Mucosa of rectum (tissue), 2 donors: Measurements from ENCODE around the gene FAM117A.
"Not testable (repeated sequence)": the region's sequence is repeated elsewhere in the genome, so short reads cannot be mapped to it uniquely, and the experiment has no call there.

Experiments used
- H3K27ac ChIP-seq, 2 donors: one replicate each; pipeline ENCODE4 v1.7.0; 2013; ENCODE audit warnings: inconsistent platforms in 2 of 2, low read depth in 2 of 2, low read length in 2 of 2
- H3K27me3 ChIP-seq, 2 donors: one replicate each; pipeline ENCODE4 v1.7.0; 2013; ENCODE audit warnings: low read length in 2 of 2; ENCODE audit not compliant: control insufficient read depth in 2 of 2, insufficient read depth in 2 of 2
- H3K36me3 ChIP-seq, 2 donors: one replicate each; pipeline ENCODE4 v1.7.0; 2013; ENCODE audit warnings: low read length in 2 of 2; ENCODE audit not compliant: control insufficient read depth in 2 of 2, insufficient read depth in 2 of 2
- H3K4me1 ChIP-seq, 2 donors: one replicate each; pipeline ENCODE4 v1.7.0; 2013; ENCODE audit warnings: low read length in 2 of 2, mild to moderate bottlenecking in 1 of 2; ENCODE audit not compliant: control insufficient read depth in 2 of 2, insufficient read depth in 2 of 2
- H3K4me3 ChIP-seq, 2 donors: one replicate each; pipeline ENCODE4 v1.7.0; 2013; ENCODE audit warnings: low read length in 2 of 2
- H3K9ac ChIP-seq, 2 donors: one replicate each; pipeline ENCODE4 v1.7.0; 2013; ENCODE audit warnings: low read length in 2 of 2, low read depth in 1 of 2, mild to moderate bottlenecking in 1 of 2
- H3K9me3 ChIP-seq, 2 donors: one replicate each; pipeline ENCODE4 v1.7.0; 2013; ENCODE audit warnings: low read length in 2 of 2; ENCODE audit not compliant: control insufficient read depth in 2 of 2
- donor health status: healthy.
- donor health status: Normal muscosa, but diverticular disease.

The FAM117A gene

GRCh38 chr17:49764559-49765180 is 739 bp upstream of the FAM117A start:
- Histone ChIP-seq H3K4me3 (peak overlapping the region; percentile 48 to 81), H3K27me3 (no peaks in the 10 kb centered on the region), H3K27ac (no peak overlapping the region), H3K9ac (no peak overlapping the region), H3K9me3 (no peaks in the 10 kb centered on the region), H3K36me3 (no peaks in the 10 kb centered on the region), H3K4me1 (peaks cover 5 to 10% of the 10 kb centered on the region in 2 donors)

DNA sequence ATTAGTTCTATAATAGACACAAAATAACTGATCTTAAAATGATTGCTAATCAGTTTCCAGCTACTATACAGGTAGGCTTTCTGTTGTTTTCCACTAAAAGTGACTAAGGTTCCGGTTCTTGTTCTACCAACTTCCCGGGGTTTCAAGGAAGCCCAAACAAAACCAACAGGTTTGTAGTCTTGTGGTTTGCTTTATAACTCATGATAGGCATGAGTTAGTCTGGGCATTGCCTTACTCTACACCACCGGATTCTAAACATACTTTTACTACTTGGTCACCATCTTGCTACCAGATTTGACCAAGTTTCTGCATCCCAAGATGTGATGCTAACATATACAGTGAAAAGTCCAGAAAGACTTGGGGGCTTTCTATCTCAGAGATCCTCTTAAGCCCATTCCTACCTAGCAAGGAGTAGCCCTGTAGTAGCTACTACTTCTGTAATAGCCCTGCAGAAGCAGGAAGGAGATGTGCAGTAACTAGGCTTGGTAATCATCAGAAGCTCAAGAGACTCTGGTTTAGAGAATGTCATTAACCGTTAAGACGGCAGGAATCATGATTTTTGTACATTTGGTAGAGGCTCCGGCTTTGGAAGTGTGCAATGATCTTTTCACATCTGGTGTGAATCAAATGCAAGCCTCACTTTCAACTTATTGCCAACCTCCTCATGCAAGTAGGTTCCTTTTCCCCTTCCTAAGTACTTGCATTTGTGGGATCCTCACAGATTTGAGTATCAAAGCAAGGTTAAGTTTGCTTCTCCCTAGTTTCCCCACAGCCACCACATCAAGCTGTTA is 1.6 kb downstream of the FAM117A start:
- H3K9me3 ChIP-seq = no peaks in the 10 kb centered on the region
- no peaks in the 10 kb centered on the region for H3K27me3 ChIP-seq
- peak overlapping the region; percentile 81 for H3K4me3 ChIP-seq
- H3K4me1 ChIP-seq = peaks cover 5 to 10% of the 10 kb centered on the region in 2 donors
- no peaks in the 10 kb centered on the region for H3K36me3 ChIP-seq
- no peak overlapping the region for H3K9ac ChIP-seq
- H3K27ac ChIP-seq = peak overlapping the region in 1 of 2 donors; percentile 39

DNA sequence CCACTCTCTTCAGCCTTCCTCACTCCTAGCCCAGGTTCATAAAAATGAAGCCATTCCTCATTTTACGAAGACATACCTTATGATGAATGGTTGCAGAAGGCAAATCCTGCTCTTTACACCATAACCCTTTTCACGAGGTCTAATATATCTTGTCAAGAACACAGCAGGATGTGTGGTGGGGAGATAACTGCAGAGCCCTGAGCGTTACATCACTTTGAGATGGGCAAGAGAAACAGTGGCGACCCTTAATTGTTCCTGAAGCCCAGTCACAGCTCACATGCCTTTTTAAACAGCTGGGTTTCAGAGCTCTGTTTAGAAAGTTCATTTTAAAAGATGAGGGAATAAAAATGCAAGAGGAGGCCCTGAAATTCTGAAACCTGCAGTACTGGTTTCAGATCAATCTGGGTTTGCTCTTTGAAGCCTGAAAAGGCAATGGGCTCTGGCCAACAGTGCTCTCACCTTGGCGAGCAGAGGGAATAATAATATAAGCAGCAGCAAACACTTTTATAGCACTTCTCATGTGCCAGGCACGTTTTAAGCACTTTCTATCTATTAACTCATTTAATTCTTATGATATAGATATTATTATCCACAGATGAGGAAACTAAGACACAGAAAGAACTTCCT is 2.9 kb downstream of the FAM117A start:
- Histone ChIP-seq H3K9me3 (no peaks in the 10 kb centered on the region), H3K9ac (no peak overlapping the region), H3K27me3 (no peaks in the 10 kb centered on the region), H3K4me1 (peaks cover 5 to 10% of the 10 kb centered on the region in 2 donors), H3K36me3 (no peaks in the 10 kb centered on the region), H3K4me3 (peak overlapping the region in 1 of 2 donors; percentile 2), H3K27ac (no peak overlapping the region)

GRCh38 chr17:49760296-49760695 is 3.6 kb downstream of the FAM117A start:
- no peaks in the 10 kb centered on the region for H3K27me3 ChIP-seq
- no peak overlapping the region for H3K4me3 ChIP-seq
- H3K27ac ChIP-seq = no peak overlapping the region
- peaks cover 5 to 12% of the 10 kb centered on the region in 2 donors for H3K4me1 ChIP-seq
- no peaks in the 10 kb centered on the region for H3K36me3 ChIP-seq
- H3K9ac ChIP-seq = no peak overlapping the region
- no peaks in the 10 kb centered on the region for H3K9me3 ChIP-seq

DNA sequence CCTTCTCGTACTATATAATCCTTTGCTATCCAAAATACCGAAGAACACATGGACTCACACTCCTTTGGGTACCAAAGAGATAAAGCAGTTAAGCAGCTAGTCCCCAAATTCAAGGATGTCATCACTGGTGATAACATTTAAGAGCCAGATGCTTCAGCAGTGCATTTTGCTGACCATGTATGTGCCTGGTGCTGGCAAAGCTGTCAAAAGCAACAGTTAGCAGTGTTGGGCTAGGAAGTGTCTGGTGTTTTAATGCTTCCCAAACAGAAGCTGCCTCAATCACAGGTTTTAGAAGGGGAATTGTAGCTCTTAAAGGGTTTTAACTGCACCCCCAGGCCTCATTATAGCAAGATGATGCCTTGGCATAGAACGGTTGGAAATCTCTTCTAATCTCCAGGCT is 4.7 kb downstream of the FAM117A start:
- Histone ChIP-seq H3K9me3 (no peaks in the 10 kb centered on the region), H3K9ac (no peak overlapping the region), H3K36me3 (no peaks in the 10 kb centered on the region), H3K27ac (no peak overlapping the region), H3K27me3 (no peaks in the 10 kb centered on the region), H3K4me1 (peaks cover 5 to 8% of the 10 kb centered on the region in 2 donors), H3K4me3 (no peak overlapping the region)

GRCh38 chr17:49758464-49759010 is 5.4 kb downstream of the FAM117A start:
- H3K9me3 ChIP-seq, H3K4me1 ChIP-seq, H3K36me3 ChIP-seq, H3K9ac ChIP-seq, H3K4me3 ChIP-seq, H3K27ac ChIP-seq, H3K27me3 ChIP-seq: not testable (repeated sequence)

DNA sequence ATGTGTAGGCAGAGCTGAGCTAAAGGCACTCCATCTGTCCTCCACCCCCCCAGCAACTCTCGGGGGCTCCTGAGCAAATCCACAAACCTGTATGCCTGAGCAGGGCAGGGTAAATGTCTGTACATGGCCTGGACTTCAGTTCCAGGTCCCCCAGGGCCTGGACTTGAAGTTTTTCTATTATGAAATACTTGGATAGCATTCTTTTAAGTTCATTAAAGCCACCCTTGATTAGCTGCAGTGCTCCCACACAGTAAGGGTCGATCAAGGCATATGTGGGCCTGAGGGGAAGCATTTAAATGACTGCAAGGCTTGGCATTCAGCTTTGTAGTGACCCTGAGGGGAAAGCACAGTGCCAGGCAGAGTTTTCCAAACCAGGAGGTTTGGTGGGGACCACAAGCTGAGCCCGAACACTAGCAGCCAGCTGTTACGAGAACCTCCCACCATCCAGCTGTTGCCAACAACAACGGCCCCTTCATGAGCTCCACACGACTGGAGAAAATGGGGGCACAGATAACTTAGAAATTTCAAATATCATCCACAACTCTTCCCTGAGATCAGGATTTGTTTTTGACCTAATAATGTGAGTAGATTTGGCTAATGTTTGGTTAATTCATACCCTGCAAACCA is 6.7 kb downstream of the FAM117A start:
- H3K9ac ChIP-seq = no peak overlapping the region
- no peaks in the 10 kb centered on the region for H3K27me3 ChIP-seq
- no peak overlapping the region for H3K4me3 ChIP-seq
- peaks cover 2% of the 10 kb centered on the region in 2 donors for H3K4me1 ChIP-seq
- H3K36me3 ChIP-seq = no peaks in the 10 kb centered on the region
- H3K9me3 ChIP-seq = no peaks in the 10 kb centered on the region
- no peak overlapping the region for H3K27ac ChIP-seq

GRCh38 chr17:49756323-49757150 is 7.4 kb downstream of the FAM117A start:
- H3K9me3 ChIP-seq = no peaks in the 10 kb centered on the region
- H3K9ac ChIP-seq = no peak overlapping the region
- no peak overlapping the region for H3K27ac ChIP-seq
- H3K4me1 ChIP-seq = peaks cover 0 to 2% of the 10 kb centered on the region in 2 donors
- H3K4me3 ChIP-seq = no peak overlapping the region
- H3K27me3 ChIP-seq = no peaks in the 10 kb centered on the region
- no peaks in the 10 kb centered on the region for H3K36me3 ChIP-seq

- Histone ChIP-seq H3K27ac (no peak overlapping the region), H3K36me3 (no peaks in the 10 kb centered on the region), H3K9ac (no peak overlapping the region), H3K4me3 (no peak overlapping the region), H3K27me3 (no peaks in the 10 kb centered on the region), H3K4me1 (peaks cover 0 to 2% of the 10 kb centered on the region in 2 donors), H3K9me3 (no peaks in the 10 kb centered on the region)
These were observed 8.2 kb downstream of the FAM117A start for GRCh38 chr17:49755663-49756283.
